Stimulated activated naive CD4-positive, alpha-beta T cell (primary cell): ENCODE data around the gene LILRB3.
A peak's percentile ranks its signal among the peaks of the same experiment; 100 is the strongest.
"Not testable (repeated sequence)": the region's sequence is repeated elsewhere in the genome, so short reads cannot be mapped to it uniquely, and the experiment has no call there.

Source experiments
- DNase-seq, 6 experiments: peaks; one replicate each; lab custom pipeline; 2025; lab: John Stamatoyannopoulos, UW

The LILRB3 gene

DNA sequence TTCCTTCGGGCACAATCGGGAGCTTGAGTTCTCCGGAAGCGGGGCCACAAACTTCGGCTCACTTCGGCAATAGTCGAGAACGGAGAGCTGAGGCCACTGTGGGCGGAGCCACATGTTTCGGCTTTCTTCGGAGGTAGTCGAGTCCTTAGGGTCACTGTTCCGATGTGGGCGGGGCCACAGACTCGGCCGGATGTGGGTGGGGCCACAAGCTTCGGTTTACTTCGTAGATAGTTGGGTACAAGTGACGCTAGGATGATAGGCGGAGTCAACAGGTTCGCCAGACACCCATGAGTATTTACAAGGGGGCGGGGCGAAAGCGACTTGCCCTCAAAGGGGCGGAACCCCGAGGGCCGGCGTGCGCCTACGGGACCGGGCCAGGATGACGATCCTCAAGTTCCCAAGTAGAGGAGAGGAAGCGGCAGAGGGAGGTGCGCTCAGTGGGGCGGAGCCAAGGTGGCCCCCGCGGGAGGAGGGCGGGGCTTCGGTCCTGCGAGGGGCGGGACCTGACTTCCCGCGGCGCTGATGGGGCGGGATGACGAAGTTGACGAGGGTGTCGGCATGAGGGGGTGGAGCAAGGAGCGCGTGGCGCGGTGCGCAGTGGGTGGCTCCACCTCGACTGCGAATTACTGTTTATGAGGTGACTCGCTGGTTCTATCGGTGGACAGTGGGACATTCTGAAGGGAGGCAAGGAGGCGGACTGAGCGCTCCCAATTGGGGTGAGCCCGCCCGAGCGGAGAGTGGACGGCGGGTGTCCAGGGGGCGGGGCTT, 32.9 kb downstream of the LILRB3 start:
- peak; percentile 100 for DNase-seq

DNA sequence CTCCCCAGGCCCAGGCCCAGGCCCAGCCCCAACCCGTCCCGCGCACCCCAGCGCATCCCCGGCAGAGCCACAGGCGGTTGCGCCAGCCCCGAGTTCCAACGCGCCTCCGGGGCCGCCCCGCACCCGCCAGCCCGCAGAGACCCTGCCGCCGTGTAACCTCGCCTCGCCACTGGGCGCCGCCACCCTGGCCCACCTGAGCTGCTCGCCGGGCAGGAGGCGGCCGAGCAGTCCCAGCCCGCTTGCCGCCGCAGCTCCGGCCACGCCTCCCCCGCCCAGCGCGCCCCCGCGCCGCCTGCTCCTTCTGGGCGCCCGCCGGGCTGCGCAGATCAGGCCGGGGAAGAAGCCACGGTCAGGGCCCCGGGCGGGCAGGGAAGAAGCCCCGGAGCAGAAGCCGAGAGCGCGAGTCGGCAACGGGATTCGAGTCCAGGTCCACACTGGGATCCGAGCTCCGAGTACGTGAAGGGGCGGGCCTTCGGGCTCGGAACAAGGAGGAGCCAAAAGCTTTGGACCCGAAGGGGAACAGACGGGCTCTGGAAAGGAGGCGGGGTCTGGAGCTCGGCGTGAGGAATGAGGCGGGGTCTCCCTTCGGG, 33.6 kb downstream of the LILRB3 start, which contains the start of gene MBOAT7:
Gene MBOAT7, minus strand, starts transcription at position 436 of the 590 bp plus-strand sequence. CDS start 1,072 bp downstream, outside the sequence.
- peak in 1 of 6 experiments; percentile 59 for DNase-seq

DNA sequence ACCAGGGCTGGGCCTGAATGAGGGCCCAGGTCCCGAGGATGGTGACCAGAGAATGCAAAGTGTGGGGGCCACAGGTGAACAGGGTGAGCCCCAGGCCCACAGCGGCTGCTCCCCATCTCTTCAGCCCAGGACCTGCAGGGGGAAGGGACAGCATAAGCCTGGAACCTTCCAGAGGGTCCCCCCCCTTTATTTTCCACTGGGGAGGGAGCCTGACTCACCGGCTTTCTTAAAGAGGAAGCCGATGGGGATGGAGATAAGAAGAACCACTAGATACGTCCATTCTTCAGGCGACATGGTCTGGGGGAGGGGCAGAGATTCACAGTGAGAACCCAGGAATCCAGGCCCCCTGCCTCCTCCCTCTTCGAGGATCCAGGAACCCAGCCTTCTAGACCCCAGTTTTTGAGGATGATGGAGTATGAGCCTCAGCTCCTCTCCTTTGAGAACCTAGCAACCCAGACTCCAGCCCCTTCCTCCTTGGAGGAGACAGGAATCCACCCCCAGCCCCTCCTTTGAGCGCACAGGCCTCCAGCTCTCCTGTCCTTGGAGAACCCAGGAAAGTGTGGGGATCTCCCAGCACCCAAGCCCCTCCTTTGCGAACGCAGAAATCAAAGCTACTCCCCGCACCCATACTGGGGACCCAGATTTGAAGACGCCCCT, 34.5 kb downstream of the LILRB3 start:
- DNase-seq, result peak in 2 of 6 experiments; percentile 41 to 47

DNA sequence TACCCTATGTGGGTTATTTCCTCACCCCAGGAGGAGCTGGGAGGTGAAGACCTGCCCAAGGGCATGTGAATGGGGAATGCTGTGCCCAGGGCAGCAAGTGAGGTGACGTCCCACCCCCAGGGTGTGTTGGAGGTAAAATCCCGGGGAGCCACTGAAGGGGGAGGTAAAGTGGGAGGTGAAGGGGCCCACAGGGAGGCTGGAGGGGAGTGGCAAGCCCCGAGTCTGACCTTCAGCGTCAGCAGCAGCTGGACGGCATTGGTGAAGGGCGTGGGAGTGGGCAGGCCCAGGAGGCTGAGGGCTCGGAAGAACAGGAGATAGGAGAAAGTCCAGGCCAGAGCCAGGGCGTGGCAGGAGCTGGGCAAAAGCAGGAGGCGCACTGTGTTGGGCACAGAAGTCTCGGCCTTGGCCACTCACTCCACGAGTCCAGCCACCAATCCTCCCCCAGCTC, 35.8 kb downstream of the LILRB3 start:
- no peak for DNase-seq

DNA sequence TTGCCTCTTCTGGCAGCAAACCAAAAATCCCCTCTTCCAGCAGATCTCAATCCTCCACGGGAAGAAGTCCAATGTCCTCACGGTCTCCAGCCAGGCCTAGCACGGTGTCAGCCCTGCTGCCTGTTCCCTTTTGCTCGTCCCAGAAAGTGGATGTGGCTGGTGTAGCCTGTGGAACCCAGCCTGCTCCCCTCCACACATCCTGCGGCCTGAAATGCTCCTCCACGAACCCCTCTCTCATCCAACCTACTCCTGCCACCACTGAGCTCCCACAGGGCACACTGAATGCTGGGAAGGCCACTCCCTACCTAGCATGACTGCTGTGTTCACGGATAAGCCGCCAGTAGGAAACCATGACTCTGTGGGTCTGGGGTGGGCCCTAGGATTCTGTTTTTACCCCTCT, 36.5 kb downstream of the LILRB3 start:
- DNase-seq, result no peak

DNA sequence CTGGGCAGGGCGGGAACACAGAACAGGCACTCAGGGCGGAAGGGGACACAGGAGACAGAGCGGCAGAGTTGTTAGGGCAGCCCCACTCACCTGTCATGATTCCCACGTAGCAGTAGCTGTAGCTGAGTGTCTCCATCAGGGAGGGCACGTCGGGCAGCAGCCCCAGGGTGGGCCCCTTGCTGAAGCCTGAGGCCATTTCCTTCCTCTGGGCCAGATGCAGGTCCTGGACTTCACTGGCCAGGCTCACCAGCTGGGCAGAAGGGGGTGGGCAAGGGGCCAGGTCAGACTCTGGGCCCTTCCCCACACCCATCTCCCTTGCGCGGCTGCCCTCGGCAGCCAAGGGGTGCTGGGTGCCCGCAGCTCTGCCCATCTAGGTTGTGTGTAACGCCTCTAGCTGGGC, 39.4 kb downstream of the LILRB3 start:
- no peak for DNase-seq

DNA sequence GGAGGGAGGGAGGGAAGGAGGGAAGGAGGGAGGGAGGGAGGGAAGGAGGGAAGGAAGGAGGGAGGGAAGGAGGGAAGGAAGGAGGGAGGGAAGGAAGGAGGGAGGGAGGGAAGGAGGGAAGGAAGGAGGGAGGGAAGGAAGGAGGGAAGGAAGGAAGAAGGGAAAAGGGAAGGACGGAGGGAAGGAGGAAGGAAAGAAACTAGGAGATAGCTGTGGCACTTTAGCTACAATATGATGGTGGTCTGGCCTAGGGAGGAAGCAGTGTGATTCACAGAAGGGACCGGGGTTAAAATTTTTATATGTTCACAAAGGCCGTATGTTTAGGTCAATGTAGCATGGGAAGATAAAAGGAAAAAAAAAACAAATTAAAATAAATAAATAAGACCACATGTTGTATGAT, 40.9 kb downstream of the LILRB3 start:
- DNase-seq, result not testable (repeated sequence)

DNA sequence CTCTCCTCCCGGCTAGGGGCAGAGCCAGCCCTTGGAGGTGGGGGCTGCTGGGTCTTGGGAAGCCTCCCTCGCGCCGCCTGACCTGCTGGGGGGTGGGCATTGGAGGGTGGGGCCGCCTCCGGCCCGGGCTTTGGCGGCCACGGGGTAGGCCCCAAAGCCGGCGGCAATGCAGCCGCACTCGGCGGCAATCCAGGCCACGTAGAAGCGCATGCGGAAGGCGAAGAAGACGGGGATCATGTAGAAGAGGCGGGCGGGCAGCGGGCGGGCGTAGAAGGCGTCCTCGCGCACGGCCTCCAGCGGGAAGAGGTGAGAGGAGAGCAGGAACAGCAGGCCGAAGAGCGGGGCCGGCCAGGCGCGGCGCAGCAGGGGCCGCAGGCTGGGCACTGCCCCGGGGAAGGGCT, 42.1 kb downstream of the LILRB3 start:
- no peak for DNase-seq

DNA sequence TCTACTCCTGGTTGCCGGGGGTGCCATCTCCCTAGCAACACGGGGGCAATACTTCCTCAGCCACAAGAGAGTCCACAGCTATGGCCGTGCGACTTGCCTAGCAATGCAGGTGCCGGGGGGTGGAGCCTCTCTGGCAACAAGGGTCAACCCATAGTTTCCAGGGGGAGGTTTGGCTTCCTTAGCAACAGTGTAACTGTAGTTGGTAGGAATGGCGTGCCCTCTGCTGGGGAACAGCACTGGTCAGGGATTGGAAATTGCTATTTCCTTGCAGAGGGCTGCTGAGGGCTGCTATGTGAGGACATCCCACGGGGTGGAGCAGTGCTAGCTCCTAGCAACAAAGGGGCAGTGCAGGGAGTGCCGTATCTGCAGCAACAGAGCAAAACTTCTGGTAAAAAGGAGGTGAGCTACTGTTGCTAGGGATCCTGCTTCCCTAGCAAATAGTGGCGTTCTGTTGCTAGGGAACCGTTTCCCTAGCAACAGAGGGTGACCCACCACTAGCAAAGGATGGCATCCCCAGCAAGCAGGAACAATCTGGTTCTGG, 42.8 kb downstream of the LILRB3 start:
- DNase-seq, result no peak

DNA sequence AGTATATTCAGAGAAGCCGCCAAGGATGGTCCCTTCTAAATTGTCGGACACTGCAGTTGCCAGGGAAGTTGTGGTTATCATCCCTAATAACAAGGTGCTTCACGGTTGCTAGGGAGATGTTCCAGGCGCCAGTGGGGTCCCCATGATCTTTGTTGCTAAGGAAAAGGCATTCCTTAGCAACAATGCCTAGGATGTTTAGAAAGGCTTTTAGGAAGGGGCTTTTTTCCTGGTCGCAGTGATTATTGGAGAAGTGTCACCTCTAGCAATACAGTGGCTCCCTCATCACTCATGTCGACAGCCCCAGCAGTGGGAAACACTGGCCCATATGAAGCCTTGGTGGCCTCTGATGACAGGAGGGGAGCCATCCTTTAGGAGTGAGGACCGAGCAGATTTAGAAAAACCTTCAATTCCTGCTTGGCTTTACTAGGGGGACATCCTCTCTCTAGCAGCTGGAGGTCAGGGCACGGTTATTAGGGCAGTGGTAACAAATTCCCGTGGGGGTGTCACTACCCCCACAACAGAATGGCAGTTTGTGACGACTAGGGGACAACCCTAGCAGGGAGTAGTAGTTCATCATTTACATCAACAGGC, 43.5 kb downstream of the LILRB3 start:
- DNase-seq, result no peak

DNA sequence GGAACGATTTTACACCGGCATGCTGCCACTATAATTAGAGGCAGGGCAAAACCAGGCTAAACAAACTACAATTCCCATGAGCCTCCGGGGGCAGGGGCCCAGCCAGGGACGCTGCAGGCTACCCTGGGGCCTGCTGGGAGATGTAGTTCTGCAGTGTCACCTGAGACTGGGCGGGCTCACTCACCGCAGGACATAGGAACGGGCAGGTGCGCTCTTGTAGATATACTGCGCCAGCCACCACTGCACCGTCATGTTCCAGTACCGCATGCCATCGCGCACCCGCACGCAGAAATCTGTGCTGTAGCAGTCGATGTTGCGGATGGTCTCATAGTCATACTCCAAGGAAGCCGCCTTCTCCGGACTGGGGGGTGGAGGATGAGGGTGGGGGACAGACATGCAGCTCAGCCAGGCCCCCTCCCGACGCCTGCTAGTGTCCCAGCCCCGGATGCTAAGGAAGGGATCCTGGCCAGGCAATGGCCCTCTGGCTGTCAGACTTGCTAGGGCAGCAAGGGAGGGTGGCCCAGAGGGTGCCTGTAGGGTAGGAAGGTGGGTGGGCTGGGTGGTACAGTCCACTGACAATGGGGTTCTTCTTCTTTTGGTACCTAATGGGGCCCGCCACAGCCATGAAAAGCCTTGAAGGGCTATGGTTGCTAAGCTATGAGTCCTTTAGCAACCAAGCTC, 44.1 kb downstream of the LILRB3 start:
- peak; percentile 5 to 46 (median 32) for DNase-seq

DNA sequence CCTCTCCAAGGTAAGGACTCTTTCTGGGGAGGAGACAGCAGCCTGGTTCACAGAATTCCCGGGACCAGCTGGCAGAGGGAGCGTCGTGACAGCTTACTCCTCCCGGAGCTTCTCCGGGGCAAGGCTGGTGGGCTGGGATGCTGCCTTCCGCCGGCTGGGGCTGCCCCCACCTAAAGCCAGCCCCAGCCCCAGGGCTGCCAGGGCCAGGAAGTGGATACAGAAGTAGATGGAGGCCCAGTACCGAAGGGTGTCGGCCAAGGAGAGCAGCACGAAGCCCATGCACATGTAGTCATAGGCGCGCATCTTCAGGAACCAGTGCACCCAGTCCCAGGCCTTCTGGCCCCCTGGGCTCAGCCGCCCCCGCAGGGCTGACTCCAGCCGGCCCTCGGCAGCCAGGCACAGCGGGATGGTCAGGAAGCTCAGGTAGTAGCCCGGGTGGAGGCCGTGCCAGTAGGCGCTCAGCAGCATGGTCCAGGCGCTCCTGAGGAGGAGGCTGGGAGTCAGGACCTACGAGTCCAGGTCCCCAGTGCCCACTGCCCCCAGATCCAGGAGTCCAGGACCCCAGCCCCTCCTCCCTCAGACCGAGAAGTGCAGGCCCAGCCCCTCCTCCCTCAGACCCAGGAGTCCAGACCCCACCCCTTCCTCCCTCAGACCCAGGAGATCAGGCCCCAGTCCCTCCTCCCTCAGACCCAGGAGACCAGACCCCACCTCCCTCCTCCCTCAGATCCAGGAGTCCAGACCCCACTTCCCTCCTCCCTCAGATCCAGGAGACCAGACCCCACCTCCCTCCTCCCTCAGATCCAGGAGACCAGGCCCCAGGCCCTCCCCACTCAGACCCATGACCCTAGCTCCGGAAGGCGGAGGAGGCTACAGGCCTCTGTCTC, 48.6 kb downstream of the LILRB3 start:
- DNase-seq, result no peak

DNA sequence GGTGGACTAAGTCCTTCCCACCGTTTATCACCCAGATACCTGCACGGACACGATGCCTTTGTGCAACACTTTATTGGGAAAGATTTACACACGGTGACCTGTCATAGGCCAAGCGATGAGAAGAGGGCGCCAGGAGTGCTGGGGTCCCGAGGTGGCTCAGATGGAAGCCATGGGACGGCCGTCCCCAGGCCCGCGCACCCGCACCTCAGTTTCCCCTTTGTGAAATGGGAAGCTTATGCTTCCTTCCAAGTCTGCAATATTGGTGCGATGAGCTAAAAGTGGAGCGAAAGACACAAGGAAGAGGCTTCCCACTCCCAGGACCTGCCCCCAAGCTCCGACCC, 49.5 kb downstream of the LILRB3 start:
- no peak for DNase-seq

DNA sequence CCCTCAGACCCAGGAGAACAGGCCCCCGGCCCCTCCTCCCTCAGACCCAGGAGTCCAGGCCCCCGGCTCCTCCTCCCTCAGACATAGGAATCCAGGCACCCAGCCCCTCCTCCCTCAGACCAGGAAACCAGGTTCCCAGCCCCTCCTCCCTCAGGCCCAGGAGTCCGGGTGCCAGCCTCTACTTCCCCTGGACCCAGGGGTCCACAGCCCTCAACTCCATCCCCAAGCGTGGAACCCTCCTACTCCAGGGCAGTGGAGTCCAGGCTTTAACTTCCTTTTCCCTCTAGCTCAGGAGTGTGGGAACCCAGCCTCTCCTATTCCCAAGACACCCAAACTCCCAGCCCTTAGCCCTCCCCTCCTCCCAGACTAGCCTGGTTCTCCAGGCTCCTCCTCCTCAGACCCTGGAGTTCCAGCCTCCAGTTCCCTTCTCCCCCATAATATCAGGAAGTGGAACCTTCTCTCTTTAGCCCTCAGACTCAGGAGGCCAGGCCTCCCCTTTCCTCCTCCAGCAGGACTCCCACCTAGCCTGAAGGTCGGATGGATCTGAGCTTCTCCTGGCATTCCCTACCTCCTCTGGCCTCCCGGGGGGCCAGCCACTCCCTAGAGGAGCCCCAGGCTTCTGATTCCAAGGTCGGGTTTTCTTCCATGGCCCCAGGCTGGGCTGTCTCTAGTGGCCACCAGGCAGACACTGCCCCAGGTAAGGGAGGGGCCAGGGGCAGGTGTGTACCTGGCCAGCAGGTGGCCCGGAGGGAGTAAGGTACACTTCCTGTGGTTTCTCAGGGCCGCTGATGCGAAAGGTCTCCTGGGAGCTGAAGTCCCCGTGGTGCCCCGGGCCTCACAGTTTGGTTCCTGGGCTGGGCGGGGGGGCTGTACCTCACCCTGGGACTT, 50.1 kb downstream of the LILRB3 start, which contains the start of gene TMC4:
Gene TMC4, minus strand, starts transcription at position 690 of the 888 bp plus-strand sequence. Its CDS starts 43 bp downstream, at position 647.
- no peak for DNase-seq

DNA sequence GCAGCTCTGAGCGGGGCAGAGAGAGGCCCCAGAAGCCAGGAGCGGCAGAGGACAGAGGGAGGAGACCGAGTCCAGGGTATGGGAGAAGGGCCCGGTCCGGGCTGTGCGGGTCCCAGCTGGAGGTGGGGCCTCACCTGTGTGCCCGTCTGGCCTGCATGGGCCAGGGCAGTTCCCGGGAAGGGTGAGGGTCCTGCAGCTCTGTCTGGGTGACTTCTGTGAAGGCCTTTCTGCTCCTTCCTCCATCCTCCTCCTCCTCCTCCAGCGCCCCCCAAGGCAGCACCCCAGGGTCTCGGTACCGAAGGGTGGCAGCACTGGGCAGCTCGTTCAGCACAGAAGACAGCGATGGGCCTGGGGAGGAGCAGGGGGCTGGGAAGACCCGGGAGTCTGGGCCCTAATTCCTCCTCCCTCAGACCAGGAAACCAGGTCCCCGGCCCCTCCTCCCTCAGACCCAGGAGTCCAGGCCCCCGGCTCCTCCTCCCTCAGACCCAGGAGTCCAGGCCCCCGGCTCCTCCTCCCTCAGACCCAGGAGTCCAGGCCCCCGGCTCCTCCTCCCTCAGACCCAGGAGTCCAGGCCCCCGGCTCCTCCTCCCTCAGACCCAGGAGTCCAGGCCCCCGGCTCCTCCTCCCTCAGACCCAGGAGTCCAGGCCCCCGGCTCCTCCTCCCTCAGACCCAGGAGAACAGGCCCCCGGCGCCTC, 50.9 kb downstream of the LILRB3 start:
- DNase-seq, result not testable (repeated sequence)

DNA sequence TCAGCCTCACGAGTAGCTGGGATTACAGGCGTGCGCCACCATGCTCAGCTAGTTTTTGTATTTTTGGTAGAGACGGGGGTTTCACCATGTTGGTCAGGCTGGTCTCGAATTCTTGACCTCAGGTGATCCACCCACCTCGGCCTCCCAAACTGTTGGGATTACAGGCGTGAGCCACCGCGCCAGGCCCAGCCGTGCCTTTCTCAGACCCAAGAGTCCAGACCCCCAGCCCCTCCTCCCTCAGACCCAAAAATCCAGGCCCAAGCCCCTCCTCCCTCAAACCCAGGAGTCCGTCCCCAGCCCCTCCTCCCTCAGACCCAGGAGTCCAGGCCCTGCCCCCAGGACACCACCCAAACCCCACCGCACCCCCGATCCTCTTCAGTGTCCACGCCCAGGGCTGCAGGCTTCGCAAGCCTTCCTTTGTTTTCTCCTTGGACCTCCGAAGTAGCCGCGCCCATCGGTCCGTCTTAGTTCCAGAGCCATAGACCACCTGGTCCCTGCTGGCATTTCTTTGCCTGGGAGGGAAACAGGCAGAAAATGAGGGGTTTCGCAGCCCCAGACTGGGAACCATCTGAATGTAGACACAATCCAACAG, 53.6 kb downstream of the LILRB3 start:
- no peak for DNase-seq

DNA sequence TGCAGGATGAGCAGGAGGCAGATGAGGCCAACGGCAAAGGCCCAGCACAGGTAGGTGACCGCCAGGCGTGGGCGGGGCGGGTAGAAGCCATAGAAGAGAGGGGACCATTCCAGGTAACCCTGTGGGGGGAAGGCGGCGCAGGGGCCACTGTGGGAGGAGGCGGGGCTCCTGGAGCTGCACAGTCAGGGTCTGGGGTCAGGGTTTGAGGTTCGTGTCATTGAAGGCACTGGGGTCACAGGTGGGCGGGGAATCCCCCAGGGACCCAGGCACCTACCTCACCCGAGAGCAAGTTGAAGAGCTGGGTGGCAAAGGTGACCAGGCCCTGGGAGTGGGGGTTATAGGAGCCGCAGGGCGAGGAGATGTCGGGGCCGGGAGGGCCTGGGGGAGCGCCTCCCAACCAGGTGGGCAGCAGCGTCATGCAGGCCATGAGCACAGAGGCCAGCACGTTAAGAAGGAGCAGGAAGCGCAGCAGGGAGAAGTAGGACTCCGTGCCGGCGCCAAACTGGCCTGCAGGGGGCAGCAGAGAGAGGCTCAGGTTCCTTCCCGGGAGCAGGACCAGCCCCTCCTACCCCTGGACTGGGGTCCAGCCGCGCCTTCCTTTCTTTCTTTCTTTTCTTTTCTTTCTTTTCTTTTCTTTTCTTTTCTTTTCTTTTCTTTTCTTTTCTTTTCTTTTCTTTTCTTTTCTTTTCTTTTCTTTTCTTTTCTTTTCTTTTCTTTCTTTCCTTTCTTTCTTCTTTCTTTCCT, 54.5 kb downstream of the LILRB3 start:
- peak; percentile 56 to 87 (median 84) for DNase-seq
